OCI-LY3 (cell line): ENCODE data around the gene GPATCH1.
"Not testable (repeated sequence)": the region's sequence is repeated elsewhere in the genome, so short reads cannot be mapped to it uniquely, and the experiment has no call there.

Experiments
- H2AFZ ChIP-seq: fragments of 200-600, 300-600 bp; shearing (Covaris generic); 2 replicates; pipeline ENCODE4 v1.6.0; 2014; ENCODE audit warnings: antibody characterized with exemption, low read depth, low read length
- H3K27ac ChIP-seq: fragments of 200-600, 300-600 bp; sonication (generic); 2 replicates; pipeline ENCODE4 v1.5.1; 2014; ENCODE audit warnings: mild to moderate bottlenecking, low read length, moderate library complexity, mixed read lengths
- H3K27me3 ChIP-seq: fragments of 200-600, 300-600 bp; sonication (generic); 2 replicates; pipeline ENCODE4 v1.6.1; 2014; ENCODE audit warnings: low read depth, low read length, mixed read lengths
- H3K36me3 ChIP-seq: fragments of 200-600, 300-600 bp; sonication (generic); replicated peaks from 2 replicates; pipeline ENCODE3; 2014; ENCODE audit warnings: low read depth, low read length, mixed read lengths
- H3K4me1 ChIP-seq: fragments of 300-600, 200-600 bp; sonication (generic); 2 replicates; pipeline ENCODE4 v1.6.1; 2014; ENCODE audit warnings: low read length, mixed read lengths
- H3K4me2 ChIP-seq: fragments of 200-600, 300-600 bp; sonication (generic); 2 replicates; pipeline ENCODE4 v1.6.1; 2014; ENCODE audit warnings: low read length, mixed read lengths
- H3K4me3 ChIP-seq: fragments of 300-600, 200-600 bp; sonication (generic); 2 replicates; pipeline ENCODE4 v1.5.1; 2014; ENCODE audit warnings: antibody characterized with exemption, mild to moderate bottlenecking, low read length, moderate library complexity
- H3K79me2 ChIP-seq: fragments of 300-600, 200-600 bp; shearing (Covaris generic); 2 replicates; pipeline ENCODE4 v1.6.1; 2014; ENCODE audit warnings: mild to moderate bottlenecking, low read length, mixed read lengths
- H3K9ac ChIP-seq: fragments of 300-600, 200-600 bp; shearing (Covaris generic); 2 replicates; pipeline ENCODE4 v1.6.0; 2014; ENCODE audit warnings: mild to moderate bottlenecking, low read length, moderate library complexity
- H3K9me3 ChIP-seq: fragments of 200-600, 300-600 bp; shearing (Covaris generic); 2 replicates; pipeline ENCODE4 v1.6.1; 2014; ENCODE audit warnings: low read length, mixed read lengths; ENCODE audit not compliant: insufficient read depth
- H4K20me1 ChIP-seq: fragments of 200-600, 300-600 bp; sonication (generic); 2 replicates; pipeline ENCODE4 v1.6.1; 2016; ENCODE audit warnings: low read length, mixed read lengths; ENCODE audit not compliant: insufficient read depth
- CTCF ChIP-seq: fragments of 200-600, 300-600 bp; sonication (generic); IDR thresholded peaks from 2 replicates; pipeline ENCODE4 v1.5.1; 2014; ENCODE audit warnings: antibody characterized with exemption, low read length, low read depth
- EZH2phosphoT487 ChIP-seq: fragments of 200-600 bp; shearing (Covaris generic); IDR thresholded peaks from 2 replicates; pipeline ENCODE4 v1.6.1; 2018; ENCODE audit warnings: antibody characterized with exemption, mixed run types, low read depth

The GPATCH1 gene

DNA sequence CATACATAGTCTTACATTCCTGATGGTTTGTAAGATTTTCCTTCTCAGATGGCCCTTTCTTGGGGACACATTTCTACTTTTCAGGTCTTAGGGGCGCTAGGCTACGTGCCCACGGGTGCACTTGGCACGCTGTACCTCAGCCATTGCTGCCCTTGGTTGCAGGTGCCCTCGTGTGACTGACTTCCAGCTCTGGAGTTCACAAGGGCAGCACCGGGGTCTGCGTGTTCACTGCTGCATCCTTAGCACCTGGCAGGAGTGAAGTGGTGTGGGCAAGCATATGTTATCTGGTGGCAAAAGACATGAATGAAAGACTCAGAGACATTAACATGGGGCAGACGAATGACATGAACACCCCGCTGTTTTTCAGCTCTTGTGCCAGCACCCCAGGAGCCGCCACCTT is 37.7 kb downstream of the GPATCH1 start:
- Histone ChIP-seq H4K20me1 (no peaks in the 10 kb centered on the region), H3K9me3 (no peaks in the 10 kb centered on the region), H3K4me1 (no peaks in the 10 kb centered on the region), H3K79me2 (no peaks in the 10 kb centered on the region), H2AFZ (no peak overlapping the region), H3K27ac (no peak overlapping the region), H3K4me3 (no peak overlapping the region), H3K9ac (no peak overlapping the region), H3K36me3 (peaks cover 26% of the 10 kb centered on the region), H3K4me2 (no peak overlapping the region), H3K27me3 (no peaks in the 10 kb centered on the region)
- TF ChIP-seq EZH2phosphoT487: no peak

GRCh38 chr19:33124207-33125098 is 43.5 kb downstream of the GPATCH1 start:
- Histone ChIP-seq H3K4me1 (no peaks in the 10 kb centered on the region), H4K20me1 (no peaks in the 10 kb centered on the region), H3K4me3 (no peak overlapping the region), H3K9me3 (no peaks in the 10 kb centered on the region), H3K27me3 (no peaks in the 10 kb centered on the region), H2AFZ (no peak overlapping the region), H3K79me2 (no peaks in the 10 kb centered on the region), H3K4me2 (no peak overlapping the region), H3K27ac (no peak overlapping the region), H3K9ac (no peak overlapping the region), H3K36me3 (peaks cover 7% of the 10 kb centered on the region)
- TF ChIP-seq EZH2phosphoT487 (no peak), CTCF (no peak)

- Histone ChIP-seq H3K4me3 (no peak overlapping the region), H4K20me1 (no peaks in the 10 kb centered on the region), H3K9ac (no peak overlapping the region), H3K36me3 (peaks cover 7% of the 10 kb centered on the region), H3K9me3 (no peaks in the 10 kb centered on the region), H3K27ac (no peak overlapping the region), H3K79me2 (no peaks in the 10 kb centered on the region), H2AFZ (no peak overlapping the region), H3K4me2 (peak overlapping the region; percentile 42), H3K27me3 (no peaks in the 10 kb centered on the region), H3K4me1 (no peaks in the 10 kb centered on the region)
- peak; percentile 81 for TF ChIP-seq CTCF
- no peak for TF ChIP-seq EZH2phosphoT487
Measured at GRCh38 chr19:33125929-33126388, 45.0 kb downstream of the GPATCH1 start.

DNA sequence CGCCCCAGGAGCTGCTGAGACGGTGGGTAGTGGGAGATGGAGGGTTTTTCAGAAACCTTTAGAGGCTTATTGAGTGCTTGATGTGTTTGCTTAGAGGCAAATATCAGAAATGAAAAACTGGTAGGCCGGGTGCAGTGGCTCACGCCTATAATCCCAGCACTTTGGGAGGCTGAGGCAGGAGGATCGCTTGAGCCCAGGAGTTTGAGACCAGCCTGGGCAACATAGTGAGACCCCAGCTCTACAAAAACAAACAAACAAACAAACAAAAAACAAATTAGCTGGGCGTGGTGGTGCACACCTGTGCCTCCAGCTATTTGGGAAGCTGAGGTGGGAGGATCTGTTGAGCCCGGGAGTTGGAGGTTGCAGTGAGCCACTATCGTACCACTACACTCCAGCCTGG is 45.7 kb downstream of the GPATCH1 start:
- H3K9me3 ChIP-seq, H3K4me2 ChIP-seq, H2AFZ ChIP-seq, H4K20me1 ChIP-seq, H3K9ac ChIP-seq, H3K27me3 ChIP-seq, H3K79me2 ChIP-seq, H3K27ac ChIP-seq, H3K36me3 ChIP-seq, H3K4me3 ChIP-seq, H3K4me1 ChIP-seq: not testable (repeated sequence)

- TF ChIP-seq CTCF (no peak), EZH2phosphoT487 (no peak)
- peaks cover 5% of the 10 kb centered on the region for H3K36me3 ChIP-seq
- no peaks in the 10 kb centered on the region for H4K20me1 ChIP-seq
- H3K9me3 ChIP-seq: no peaks in the 10 kb centered on the region
- H3K27me3 ChIP-seq: no peaks in the 10 kb centered on the region
- no peak overlapping the region for H3K4me3 ChIP-seq
- no peak overlapping the region for H3K27ac ChIP-seq
- no peak overlapping the region for H2AFZ ChIP-seq
- H3K9ac ChIP-seq: no peak overlapping the region
- H3K4me1 ChIP-seq: no peaks in the 10 kb centered on the region
- H3K79me2 ChIP-seq: no peaks in the 10 kb centered on the region
- H3K4me2 ChIP-seq: no peak overlapping the region
Measured at GRCh38 chr19:33129901-33130300, 48.9 kb downstream of the GPATCH1 start.
